ENCODE data around the gene USHBP1.

GRCh38 chr19:17220207-17220758 is 44.3 kb downstream of the USHBP1 start:
- TF ChIP-seq CTCF (IDR thresholded peaks at IDR 0.05) = no peak
- no peak for TF ChIP-seq POLR2AphosphoS5 (IDR thresholded peaks at IDR 0.05)
- no peak for TF ChIP-seq POLR2A (IDR thresholded peaks at IDR 0.05)

Data from prostate gland (tissue), 2 donors.